ENCODE data around the gene FANK1.

DNA sequence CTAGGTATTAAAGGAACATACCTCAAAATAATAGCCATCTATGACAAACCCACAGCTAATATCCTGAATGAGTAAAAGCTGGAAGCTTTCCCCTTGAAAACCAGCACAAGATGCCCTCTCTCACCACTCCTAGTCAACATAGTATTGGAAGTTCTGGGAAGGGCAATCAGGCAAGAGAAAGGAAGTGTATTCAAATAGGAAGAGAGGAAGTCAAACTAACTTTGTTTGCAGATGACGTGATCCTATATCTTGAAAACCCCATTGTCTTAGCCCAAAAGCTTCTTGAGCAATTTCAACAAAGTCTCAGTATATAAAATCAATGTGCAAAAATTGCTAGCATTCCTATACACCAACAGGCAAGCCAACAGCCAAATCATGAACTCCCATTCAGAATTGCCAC, 131.3 kb downstream of the FANK1 start:
- TF ChIP-seq POLR2A (IDR thresholded peaks at IDR 0.05; ENCODE audit: low read depth, low read length), result no peak
- no peak for TF ChIP-seq TAF1 (IDR thresholded peaks at IDR 0.05; ENCODE audit: borderline replicate concordance, low read depth, low read length)
- TF ChIP-seq POLR2AphosphoS5 (IDR thresholded peaks at IDR 0.05; ENCODE audit: low read depth, low read length), result no peak
